ENCODE measurements around the gene ALDH8A1.
A peak's percentile ranks its signal among the peaks of the same experiment; 100 is the strongest.

The ALDH8A1 gene

DNA sequence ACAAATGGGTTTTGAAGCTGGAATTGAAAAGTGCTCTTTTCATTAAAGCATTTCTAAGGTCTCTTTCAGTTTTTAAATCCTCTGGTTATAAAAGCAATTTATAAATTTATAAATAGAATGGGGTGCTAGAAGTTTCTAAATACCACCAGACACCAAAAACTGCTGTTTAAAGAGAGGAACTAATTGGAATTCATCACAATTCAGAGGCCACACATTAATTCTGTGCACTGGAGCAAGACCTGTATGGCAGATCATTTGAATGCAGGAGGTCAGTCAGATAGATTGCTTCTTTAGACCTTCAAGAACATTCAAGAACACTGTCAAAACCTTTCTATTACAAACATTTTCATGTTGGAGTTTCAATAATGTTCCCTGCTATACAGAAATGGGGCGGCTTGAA lies 55.1 kb downstream of the ALDH8A1 start:
- Histone ChIP-seq H3K4me2 (ENCODE audit: insufficient read depth, low read length, poor library complexity, severe bottlenecking) (no peak overlapping the region), H3K14ac (ENCODE audit: low read length) (no peak overlapping the region), H3K18ac (ENCODE audit: low read length) (no peak overlapping the region), H2AFZ (ENCODE audit: low read length) (peak overlapping the region; percentile 18), H3K9ac (ENCODE audit: low read depth, low read length, poor library complexity) (no peak overlapping the region), H3K27ac (replicated peaks; ENCODE audit: low read length) (no peak overlapping the region), H3K23ac (ENCODE audit: low read depth, low read length, poor library complexity) (no peak overlapping the region), H2BK15ac (ENCODE audit: low read length) (no peak overlapping the region), H3K4me3 (ENCODE audit: low read length in 2 of 2) (no peak overlapping the region), H4K8ac (ENCODE audit: low read depth, low read length) (no peak overlapping the region), H2BK12ac (ENCODE audit: low read length) (no peak overlapping the region), H2AK5ac (ENCODE audit: low read depth, low read length) (no peak overlapping the region), H3K79me1 (ENCODE audit: low read depth, low read length) (no peaks in the 10 kb centered on the region), H3K4me1 (ENCODE audit: control insufficient read depth in 2 of 2, insufficient read depth in 1 of 2, low read depth in 1 of 2, low read length in 2 of 2) (peaks cover 0 to 5% of the 10 kb centered on the region in 2 donors), H3K4ac (ENCODE audit: low read length) (no peak overlapping the region), H3K27me3 (ENCODE audit: control insufficient read depth in 3 of 3, insufficient read depth in 3 of 3, low read depth in 1 of 3, low read length in 3 of 3) (no peaks in the 10 kb centered on the region), H2BK5ac (ENCODE audit: low read length) (no peak overlapping the region), H4K91ac (ENCODE audit: low read depth, low read length, poor library complexity) (no peak overlapping the region), H3K9me3 (replicated peaks in 1 of 2; ENCODE audit: control insufficient read depth in 2 of 2, insufficient read depth in 1 of 2, low read depth in 1 of 2, low read length in 2 of 2) (no peaks in the 10 kb centered on the region), H3K36me3 (replicated peaks in 1 of 2; ENCODE audit: control insufficient read depth in 2 of 2, insufficient read depth in 2 of 2, low read length in 2 of 2) (no peaks in the 10 kb centered on the region), H2BK120ac (ENCODE audit: low read depth, low read length) (no peak overlapping the region)
- no CpG with 5 or more reads among the region's 1 CpG for WGBS, 2 donors (ENCODE audit: extremely low coverage in 2 of 2, insufficient read length in 2 of 2, insufficient replicate concordance in 1 of 2)
- no peak for DNase-seq (ENCODE audit: low spot score)

DNA sequence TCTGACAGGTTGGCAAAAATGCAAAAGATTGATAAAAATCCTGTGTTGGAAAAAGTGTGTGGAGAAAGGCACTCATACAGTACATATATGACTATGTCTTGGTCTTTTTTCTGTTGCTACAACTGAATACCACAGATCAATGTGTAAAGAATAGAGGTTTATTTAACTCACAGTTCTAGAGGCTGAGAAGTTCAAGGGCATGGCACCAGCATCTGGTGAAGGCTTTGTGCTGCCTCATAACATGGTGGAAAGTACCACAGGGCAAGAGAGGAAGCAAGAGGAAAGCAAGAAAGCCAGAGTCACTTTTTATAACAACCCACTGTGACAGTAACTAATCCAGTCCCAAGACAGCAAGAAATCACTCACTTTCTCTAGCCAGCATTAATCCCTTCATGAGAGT lies 57.5 kb downstream of the ALDH8A1 start:
- DNase-seq (ENCODE audit: low spot score) = no peak
- H3K79me1 ChIP-seq (ENCODE audit: low read depth, low read length) = no peaks in the 10 kb centered on the region
- no peak overlapping the region for H2AFZ ChIP-seq (ENCODE audit: low read length)
- H3K27me3 ChIP-seq (ENCODE audit: control insufficient read depth in 3 of 3, insufficient read depth in 3 of 3, low read depth in 1 of 3, low read length in 3 of 3) = no peaks in the 10 kb centered on the region
- H4K8ac ChIP-seq (ENCODE audit: low read depth, low read length) = no peak overlapping the region
- H2BK5ac ChIP-seq (ENCODE audit: low read length) = no peak overlapping the region
- no peak overlapping the region for H3K14ac ChIP-seq (ENCODE audit: low read length)
- no peak overlapping the region for H3K4me3 ChIP-seq (ENCODE audit: low read length in 2 of 2)
- H2AK5ac ChIP-seq (ENCODE audit: low read depth, low read length) = no peak overlapping the region
- no peak overlapping the region for H3K23ac ChIP-seq (ENCODE audit: low read depth, low read length, poor library complexity)
- no peak overlapping the region for H3K9ac ChIP-seq (ENCODE audit: low read depth, low read length, poor library complexity)
- H2BK120ac ChIP-seq (ENCODE audit: low read depth, low read length) = no peak overlapping the region
- peaks cover 0 to 5% of the 10 kb centered on the region in 2 donors for H3K4me1 ChIP-seq (ENCODE audit: control insufficient read depth in 2 of 2, insufficient read depth in 1 of 2, low read depth in 1 of 2, low read length in 2 of 2)
- H3K4ac ChIP-seq (ENCODE audit: low read length) = no peak overlapping the region
- H3K4me2 ChIP-seq (ENCODE audit: insufficient read depth, low read length, poor library complexity, severe bottlenecking) = no peak overlapping the region
- H2BK15ac ChIP-seq (ENCODE audit: low read length) = no peak overlapping the region
- H3K27ac ChIP-seq (replicated peaks; ENCODE audit: low read length) = no peak overlapping the region
- no peak overlapping the region for H2BK12ac ChIP-seq (ENCODE audit: low read length)
- no peak overlapping the region for H4K91ac ChIP-seq (ENCODE audit: low read depth, low read length, poor library complexity)
- no peaks in the 10 kb centered on the region for H3K36me3 ChIP-seq (replicated peaks in 1 of 2; ENCODE audit: control insufficient read depth in 2 of 2, insufficient read depth in 2 of 2, low read length in 2 of 2)
- no peaks in the 10 kb centered on the region for H3K9me3 ChIP-seq (replicated peaks in 1 of 2; ENCODE audit: control insufficient read depth in 2 of 2, insufficient read depth in 1 of 2, low read depth in 1 of 2, low read length in 2 of 2)
- no peak overlapping the region for H3K18ac ChIP-seq (ENCODE audit: low read length)

DNA sequence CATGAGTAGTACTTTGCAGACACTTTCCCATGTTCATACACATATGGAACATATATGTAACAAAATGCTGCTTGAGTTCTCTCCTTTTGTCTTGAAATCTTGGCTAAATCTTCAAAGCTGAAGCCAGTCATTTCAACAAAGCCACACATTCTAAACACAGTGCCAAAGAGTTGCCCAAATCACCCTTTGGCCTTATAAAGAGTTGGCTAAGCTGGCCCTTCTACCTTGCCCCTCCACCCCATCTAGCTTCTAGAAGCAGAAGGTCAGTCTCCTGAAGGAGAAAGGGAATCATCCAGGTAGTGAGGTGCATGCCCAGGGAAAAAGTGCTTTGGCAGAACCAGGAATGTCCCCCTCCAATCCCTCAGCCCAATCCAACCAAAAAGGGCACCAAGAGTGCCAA lies 58.3 kb downstream of the ALDH8A1 start:
- Histone ChIP-seq H3K23ac (ENCODE audit: low read depth, low read length, poor library complexity) (no peak overlapping the region), H3K4ac (ENCODE audit: low read length) (no peak overlapping the region), H3K36me3 (replicated peaks in 1 of 2; ENCODE audit: control insufficient read depth in 2 of 2, insufficient read depth in 2 of 2, low read length in 2 of 2) (no peaks in the 10 kb centered on the region), H2AFZ (ENCODE audit: low read length) (no peak overlapping the region), H3K18ac (ENCODE audit: low read length) (no peak overlapping the region), H3K27ac (replicated peaks; ENCODE audit: low read length) (no peak overlapping the region), H3K14ac (ENCODE audit: low read length) (no peak overlapping the region), H3K4me1 (ENCODE audit: control insufficient read depth in 2 of 2, insufficient read depth in 1 of 2, low read depth in 1 of 2, low read length in 2 of 2) (peaks cover 0 to 5% of the 10 kb centered on the region in 2 donors), H2BK15ac (ENCODE audit: low read length) (no peak overlapping the region), H2BK5ac (ENCODE audit: low read length) (no peak overlapping the region), H3K27me3 (ENCODE audit: control insufficient read depth in 3 of 3, insufficient read depth in 3 of 3, low read depth in 1 of 3, low read length in 3 of 3) (no peaks in the 10 kb centered on the region), H3K9ac (ENCODE audit: low read depth, low read length, poor library complexity) (no peak overlapping the region), H4K8ac (ENCODE audit: low read depth, low read length) (no peak overlapping the region), H3K9me3 (replicated peaks in 1 of 2; ENCODE audit: control insufficient read depth in 2 of 2, insufficient read depth in 1 of 2, low read depth in 1 of 2, low read length in 2 of 2) (no peaks in the 10 kb centered on the region), H3K4me2 (ENCODE audit: insufficient read depth, low read length, poor library complexity, severe bottlenecking) (no peak overlapping the region), H2BK12ac (ENCODE audit: low read length) (no peak overlapping the region), H2BK120ac (ENCODE audit: low read depth, low read length) (no peak overlapping the region), H3K4me3 (ENCODE audit: low read length in 2 of 2) (peak overlapping the region in 1 of 2 donors; percentile 32), H3K79me1 (ENCODE audit: low read depth, low read length) (no peaks in the 10 kb centered on the region), H4K91ac (ENCODE audit: low read depth, low read length, poor library complexity) (no peak overlapping the region), H2AK5ac (ENCODE audit: low read depth, low read length) (no peak overlapping the region)
- no peak for DNase-seq (ENCODE audit: low spot score)

DNA sequence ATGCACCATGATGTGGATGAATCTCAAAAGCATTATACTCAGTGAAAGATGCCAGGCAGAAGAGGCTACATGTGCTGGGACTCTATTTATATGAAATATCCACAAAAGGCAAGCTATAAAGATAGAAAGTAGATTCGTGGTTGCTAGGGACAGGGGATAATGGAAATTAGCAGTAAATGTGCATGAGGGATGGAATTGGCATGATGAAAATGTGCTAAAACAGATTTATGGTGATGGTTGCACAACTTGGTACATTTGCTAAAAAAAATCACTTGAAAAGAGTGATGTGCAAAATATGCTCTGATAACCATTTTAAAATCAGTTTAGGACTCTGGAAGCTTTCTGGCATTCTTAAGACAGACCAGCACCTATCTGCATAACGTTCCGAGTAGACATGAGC lies 61.6 kb downstream of the ALDH8A1 start:
- Histone ChIP-seq H3K4ac (ENCODE audit: low read length) (no peak overlapping the region), H3K36me3 (replicated peaks in 1 of 2; ENCODE audit: control insufficient read depth in 2 of 2, insufficient read depth in 2 of 2, low read length in 2 of 2) (no peaks in the 10 kb centered on the region), H2AK5ac (ENCODE audit: low read depth, low read length) (no peak overlapping the region), H3K79me1 (ENCODE audit: low read depth, low read length) (no peaks in the 10 kb centered on the region), H2AFZ (ENCODE audit: low read length) (no peak overlapping the region), H3K9ac (ENCODE audit: low read depth, low read length, poor library complexity) (no peak overlapping the region), H2BK12ac (ENCODE audit: low read length) (no peak overlapping the region), H2BK120ac (ENCODE audit: low read depth, low read length) (no peak overlapping the region), H2BK15ac (ENCODE audit: low read length) (no peak overlapping the region), H3K9me3 (replicated peaks in 1 of 2; ENCODE audit: control insufficient read depth in 2 of 2, insufficient read depth in 1 of 2, low read depth in 1 of 2, low read length in 2 of 2) (no peaks in the 10 kb centered on the region), H3K27ac (replicated peaks; ENCODE audit: low read length) (no peak overlapping the region), H3K4me1 (ENCODE audit: control insufficient read depth in 2 of 2, insufficient read depth in 1 of 2, low read depth in 1 of 2, low read length in 2 of 2) (no peaks in the 10 kb centered on the region), H4K8ac (ENCODE audit: low read depth, low read length) (no peak overlapping the region), H3K4me3 (ENCODE audit: low read length in 2 of 2) (no peak overlapping the region), H3K27me3 (ENCODE audit: control insufficient read depth in 3 of 3, insufficient read depth in 3 of 3, low read depth in 1 of 3, low read length in 3 of 3) (no peaks in the 10 kb centered on the region), H3K4me2 (ENCODE audit: insufficient read depth, low read length, poor library complexity, severe bottlenecking) (no peak overlapping the region), H3K14ac (ENCODE audit: low read length) (no peak overlapping the region), H3K23ac (ENCODE audit: low read depth, low read length, poor library complexity) (no peak overlapping the region), H3K18ac (ENCODE audit: low read length) (no peak overlapping the region), H2BK5ac (ENCODE audit: low read length) (no peak overlapping the region), H4K91ac (ENCODE audit: low read depth, low read length, poor library complexity) (no peak overlapping the region)
- no CpG with 5 or more reads among the region's 3 CpGs for WGBS, 2 donors (ENCODE audit: extremely low coverage in 2 of 2, insufficient read length in 2 of 2, insufficient replicate concordance in 1 of 2)
- no peak for DNase-seq (ENCODE audit: low spot score)
